Suprapubic skin (tissue), 3 donors: ENCODE measurements around the gene PLXDC2.

ENCODE experiments used
- CTCF ChIP-seq, 2 donors: fragments of 200-600 bp in 1 of 2; fragments of 450-650 bp in 1 of 2; sonication (generic) in 1 of 2; IDR thresholded peaks; one replicate each; pipeline ENCODE4 v1.5.1; 2016 to 2019; ENCODE audit warnings: antibody characterized with exemption in 2 of 2, mild to moderate bottlenecking in 1 of 2, moderate library complexity in 1 of 2
- POLR2A ChIP-seq, 2 donors: fragments of 450-650 bp; IDR thresholded peaks; one replicate each; pipeline ENCODE4 v1.6.1; 2017; ENCODE audit warnings: antibody characterized with exemption in 2 of 2, mild to moderate bottlenecking in 2 of 2, moderate library complexity in 2 of 2

DNA sequence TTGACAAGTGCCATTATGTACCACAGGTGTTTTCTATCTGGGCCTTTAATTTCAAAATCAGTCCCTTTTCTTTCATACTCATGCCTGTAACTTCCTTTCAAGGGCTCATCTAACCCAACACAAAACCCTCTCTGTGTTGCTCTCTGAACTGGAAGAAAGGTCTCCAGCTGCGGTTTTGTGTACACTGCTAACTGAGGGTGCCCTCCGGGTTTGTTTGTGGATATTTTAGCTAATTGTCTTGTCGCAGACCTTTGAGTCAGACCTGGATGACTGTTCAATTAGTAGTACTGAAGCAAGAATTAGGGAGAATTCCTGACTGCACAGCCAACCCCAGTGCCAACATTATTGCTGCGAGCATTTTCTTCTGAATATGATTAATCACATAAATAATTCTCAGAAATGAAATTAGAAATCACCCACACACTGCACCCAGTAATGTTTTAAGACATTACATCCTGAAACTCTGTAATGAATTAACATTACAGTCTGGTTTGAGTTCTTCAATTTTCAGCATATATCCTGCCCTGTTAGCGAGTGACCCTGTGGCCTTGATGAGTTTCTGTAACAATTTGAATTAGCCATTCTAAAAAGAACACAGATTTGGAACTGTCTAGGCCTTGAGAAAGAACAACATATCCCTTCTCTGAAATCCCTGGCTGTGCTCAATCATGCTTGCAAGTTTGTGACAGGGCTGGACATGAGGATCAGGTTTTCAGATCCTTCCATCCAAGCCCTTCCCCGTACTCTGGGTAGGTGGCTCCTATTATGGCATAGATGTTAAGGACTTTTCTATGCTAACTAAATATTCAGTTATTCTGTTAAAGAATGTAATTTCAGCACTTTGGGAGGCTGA lies 460.1 kb downstream of the PLXDC2 start:
- TF ChIP-seq CTCF (IDR thresholded peaks at IDR 0.05) = no peak
- no peak for TF ChIP-seq POLR2A (IDR thresholded peaks at IDR 0.05)
